GM21717 (cell line): ENCODE results near the gene HTR2A.

Experiments used
- ATAC-seq: cut with Tn5 transposase; IDR thresholded peaks from one replicate; pipeline ENCODE4 v1.9.1; 2021; ENCODE audit warnings: mild to moderate bottlenecking, moderate library complexity; ENCODE audit not compliant: unreplicated experiment

Gene HTR2A

GRCh38 chr13:46896341-46897137 is at the start of gene HTR2A:
HTR2A (minus strand) TSS chr13:46897053; CDS start chr13:46895906, 1,147 bp downstream.
- ATAC-seq: no peak

- no peak for ATAC-seq
Observed at GRCh38 chr13:46936525-46936924, 39.7 kb upstream of the HTR2A start.

- no peak for ATAC-seq
Observed at GRCh38 chr13:46934749-46935148, 37.9 kb upstream of the HTR2A start.

- ATAC-seq: no peak
Observed at GRCh38 chr13:46926916-46927590, 30.2 kb upstream of the HTR2A start.

- no peak for ATAC-seq
Observed at GRCh38 chr13:46925486-46925885, 28.6 kb upstream of the HTR2A start.

- no peak for ATAC-seq
Observed at GRCh38 chr13:46914341-46914740, 17.5 kb upstream of the HTR2A start.

- no peak for ATAC-seq
Observed at GRCh38 chr13:46913757-46914156, 16.9 kb upstream of the HTR2A start.

GRCh38 chr13:46909042-46909441 is 12.2 kb upstream of the HTR2A start:
- no peak for ATAC-seq

GRCh38 chr13:46908501-46908900 is 11.6 kb upstream of the HTR2A start:
- no peak for ATAC-seq

GRCh38 chr13:46906405-46906804 is 9.6 kb upstream of the HTR2A start:
- no peak for ATAC-seq

- no peak for ATAC-seq
Observed at GRCh38 chr13:46905249-46905648, 8.4 kb upstream of the HTR2A start.

- no peak for ATAC-seq
Observed at GRCh38 chr13:46903748-46904147, 6.9 kb upstream of the HTR2A start.

- no peak for ATAC-seq
Observed at GRCh38 chr13:46901721-46902120, 4.9 kb upstream of the HTR2A start.

GRCh38 chr13:46899801-46900200 is 2.9 kb upstream of the HTR2A start:
- no peak for ATAC-seq

- ATAC-seq: no peak
Observed at GRCh38 chr13:46895381-46895780, 1.5 kb downstream of the HTR2A start.

GRCh38 chr13:46894568-46894967 is 2.3 kb downstream of the HTR2A start:
- ATAC-seq: no peak

GRCh38 chr13:46893798-46894560 is 2.9 kb downstream of the HTR2A start:
- ATAC-seq: peak; percentile 78

- ATAC-seq: no peak
Observed at GRCh38 chr13:46893221-46893740, 3.6 kb downstream of the HTR2A start.

GRCh38 chr13:46885018-46885417 is 11.8 kb downstream of the HTR2A start:
- ATAC-seq: no peak

- ATAC-seq: no peak
Observed at GRCh38 chr13:46884531-46884930, 12.3 kb downstream of the HTR2A start.

- ATAC-seq: no peak
Observed at GRCh38 chr13:46881621-46882020, 15.2 kb downstream of the HTR2A start.
